Trophoblast cell (in vitro differentiated cells and primary cell): ENCODE measurements around the gene TUBA3E.
A peak's percentile ranks its signal among the peaks of the same experiment; 100 is the strongest.
"Not testable (repeated sequence)": the region's sequence is repeated elsewhere in the genome, so short reads cannot be mapped to it uniquely, and the experiment has no call there.

Experiments used
- DNase-seq, 2 donors: peaks; one replicate each; pipeline ENCODE4 v3.0.0-alpha.2; 2016
- H2AFZ ChIP-seq: 2 replicates; pipeline ENCODE4 v1.6.1; 2013; ENCODE audit warnings: low read length, moderate library complexity, mild to moderate bottlenecking; ENCODE audit not compliant: insufficient read depth, poor library complexity
- H2AK5ac ChIP-seq: 2 replicates; pipeline ENCODE4 v1.6.1; 2013; ENCODE audit warnings: mild to moderate bottlenecking, low read length
- H2BK120ac ChIP-seq: 2 replicates; pipeline ENCODE4 v1.6.1; 2013; ENCODE audit warnings: low read length, mild to moderate bottlenecking, moderate library complexity; ENCODE audit not compliant: insufficient read depth, poor library complexity
- H2BK12ac ChIP-seq: 2 replicates; pipeline ENCODE4 v1.6.1; 2013; ENCODE audit warnings: mild to moderate bottlenecking, low read length, moderate library complexity
- H2BK5ac ChIP-seq: 2 replicates; pipeline ENCODE4 v1.6.1; 2013; ENCODE audit warnings: low read length, low read depth, moderate library complexity, mild to moderate bottlenecking; ENCODE audit not compliant: poor library complexity
- H3K14ac ChIP-seq: 2 replicates; pipeline ENCODE4 v1.6.1; 2013; ENCODE audit warnings: mild to moderate bottlenecking, low read length
- H3K18ac ChIP-seq: 2 replicates; pipeline ENCODE4 v1.6.1; 2013; ENCODE audit warnings: mild to moderate bottlenecking, low read length
- H3K23ac ChIP-seq: 2 replicates; pipeline ENCODE4 v1.6.1; 2013; ENCODE audit warnings: low read length
- H3K27ac ChIP-seq: 2 replicates; pipeline ENCODE4 v1.5.1; 2013; ENCODE audit warnings: low read depth, mild to moderate bottlenecking, inconsistent platforms, low read length, moderate library complexity
- H3K27me3 ChIP-seq: 2 replicates; pipeline ENCODE4 v1.6.1; 2013; ENCODE audit warnings: inconsistent platforms, mild to moderate bottlenecking, low read length, moderate library complexity; ENCODE audit not compliant: insufficient read depth
- H3K36me3 ChIP-seq, 2 experiments: 1 replicate in 1 of 2; 2 replicates in 1 of 2; pipeline ENCODE4 v1.6.1; 2013; ENCODE audit warnings: low read length in 2 of 2, mild to moderate bottlenecking in 2 of 2, moderate library complexity in 1 of 2; ENCODE audit not compliant: insufficient read depth in 2 of 2, control insufficient read depth in 1 of 2
- H3K4ac ChIP-seq: 2 replicates; pipeline ENCODE4 v1.6.1; 2013; ENCODE audit warnings: low read depth, mild to moderate bottlenecking, low read length, moderate library complexity
- H3K4me1 ChIP-seq, 2 experiments: 1 replicate in 1 of 2; 2 replicates in 1 of 2; pipeline ENCODE4 v1.6.1; 2013; ENCODE audit warnings: low read length in 2 of 2, mild to moderate bottlenecking in 2 of 2, moderate library complexity in 1 of 2; ENCODE audit not compliant: insufficient read depth in 2 of 2, control insufficient read depth in 1 of 2
- H3K4me2 ChIP-seq: 2 replicates; pipeline ENCODE4 v1.6.1; 2013; ENCODE audit warnings: inconsistent platforms, mild to moderate bottlenecking, low read length, moderate library complexity
- H3K4me3 ChIP-seq: 2 replicates; pipeline ENCODE4 v1.5.1; 2013; ENCODE audit warnings: mild to moderate bottlenecking, low read depth, low read length, inconsistent platforms
- H3K79me1 ChIP-seq: one replicate; pipeline ENCODE4 v1.6.1; 2013; ENCODE audit warnings: low read length
- H3K79me2 ChIP-seq: 2 replicates; pipeline ENCODE4 v1.6.1; 2013; ENCODE audit warnings: low read length, mild to moderate bottlenecking; ENCODE audit not compliant: control insufficient read depth, insufficient read depth, poor library complexity
- H3K9ac ChIP-seq: 2 replicates; pipeline ENCODE4 v1.6.1; 2013; ENCODE audit warnings: mild to moderate bottlenecking, low read length
- H3K9me3 ChIP-seq: 2 replicates; pipeline ENCODE4 v1.6.1; 2013; ENCODE audit warnings: low read depth, mild to moderate bottlenecking, control low read depth, inconsistent platforms, low read length; ENCODE audit not compliant: insufficient read depth
- H4K12ac ChIP-seq: 2 replicates; pipeline ENCODE4 v1.6.1; 2013; ENCODE audit warnings: low read depth, mild to moderate bottlenecking, low read length, moderate library complexity
- H4K8ac ChIP-seq: 2 replicates; pipeline ENCODE4 v1.6.1; 2013; ENCODE audit warnings: low read depth, mild to moderate bottlenecking, low read length, moderate library complexity
- H4K91ac ChIP-seq: one replicate; pipeline ENCODE4 v1.6.1; 2013; ENCODE audit warnings: low read depth, mild to moderate bottlenecking, low read length, moderate library complexity
- WGBS: extraction: QIAGEN DNeasy Blood & Tissue Kit; methylation state at CpG from one replicate; pipeline ENCODE4 v1.1.7; 2013; ENCODE audit warnings: missing lambda C conversion rate; ENCODE audit not compliant: insufficient read length, insufficient coverage; ENCODE audit errors: extremely low coverage; 5-methylcytosine and 5-hydroxymethylcytosine counted together

TUBA3E gene

DNA sequence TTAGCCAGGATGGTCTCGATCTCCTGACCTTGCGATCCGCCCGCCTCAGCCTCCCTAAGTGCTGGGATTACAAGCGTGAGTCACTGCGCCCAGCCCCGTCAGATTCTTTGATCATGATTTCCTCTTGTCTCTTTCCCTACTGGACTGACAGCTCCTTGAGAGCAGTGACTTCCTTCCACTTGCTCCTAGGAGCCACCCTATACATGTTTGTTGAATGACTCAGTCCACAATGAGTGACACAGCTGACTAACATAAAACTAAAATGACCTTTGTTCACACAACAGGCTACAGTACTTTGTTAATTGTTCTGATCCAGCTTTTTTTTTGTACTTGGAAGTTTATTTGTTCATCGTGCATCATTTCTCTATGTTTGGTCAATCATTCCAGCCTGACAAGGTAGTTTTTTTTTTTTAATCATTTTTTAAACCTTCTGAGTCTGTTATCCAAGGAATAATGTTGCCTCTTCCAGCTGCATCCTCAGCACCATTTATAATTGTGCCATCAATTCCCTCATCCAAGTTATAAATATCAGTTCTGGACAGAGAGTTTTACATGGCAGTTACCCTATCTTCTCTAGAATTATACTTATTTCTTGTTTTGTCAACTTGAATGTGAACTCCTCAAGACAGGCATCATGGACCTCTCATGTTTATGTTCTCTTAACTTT lies 42.9 kb upstream of the TUBA3E start:
- WGBS: no CpG with 5 or more reads among the region's 8 CpGs
- Histone ChIP-seq H2AK5ac (no peak overlapping the region), H3K4me3 (no peak overlapping the region), H3K18ac (no peak overlapping the region), H4K91ac (no peak overlapping the region), H3K27ac (no peak overlapping the region), H2BK12ac (no peak overlapping the region), H3K36me3 (no peaks in the 10 kb centered on the region), H2BK5ac (no peak overlapping the region), H3K79me2 (no peaks in the 10 kb centered on the region), H3K23ac (no peak overlapping the region), H3K14ac (no peak overlapping the region), H2AFZ (no peak overlapping the region), H4K8ac (no peak overlapping the region), H3K9ac (no peak overlapping the region), H3K9me3 (no peaks in the 10 kb centered on the region), H3K27me3 (no peaks in the 10 kb centered on the region), H2BK120ac (no peak overlapping the region), H4K12ac (no peak overlapping the region), H3K4ac (no peak overlapping the region), H3K4me2 (no peak overlapping the region), H3K4me1 (peaks cover 0 to 2% of the 10 kb centered on the region in 2 experiments), H3K79me1 (no peaks in the 10 kb centered on the region)
- peak; percentile 90 to 91 for DNase-seq

DNA sequence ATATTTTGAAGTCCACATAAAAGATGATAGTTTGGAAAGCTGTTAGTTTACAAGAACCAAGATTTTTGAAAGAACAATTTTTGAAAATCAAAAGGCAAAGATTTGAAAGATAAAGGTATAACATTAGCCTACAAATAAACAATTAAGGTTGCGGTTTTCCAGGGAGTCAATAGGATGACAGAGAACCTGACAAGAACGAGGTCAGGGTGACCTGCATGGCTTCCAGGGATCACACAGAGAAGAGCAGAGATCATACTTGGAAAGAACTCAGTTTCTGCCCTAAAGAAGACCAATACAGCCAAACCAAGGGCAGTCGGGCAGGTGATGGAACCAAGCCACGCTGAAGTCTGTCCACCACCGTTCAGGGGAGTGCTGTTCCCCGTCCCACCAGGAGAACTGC lies 41.3 kb upstream of the TUBA3E start:
- not testable (repeated sequence) for H4K12ac ChIP-seq, H3K23ac ChIP-seq, H3K4me1 ChIP-seq, H4K8ac ChIP-seq, H3K27ac ChIP-seq, H4K91ac ChIP-seq, H3K14ac ChIP-seq, DNase-seq, H3K36me3 ChIP-seq, H2AFZ ChIP-seq, H3K4me3 ChIP-seq, H3K18ac ChIP-seq, H3K9me3 ChIP-seq, H2AK5ac ChIP-seq, H2BK120ac ChIP-seq, H3K4ac ChIP-seq, H3K79me2 ChIP-seq, H3K9ac ChIP-seq, H3K79me1 ChIP-seq, H2BK5ac ChIP-seq, H3K27me3 ChIP-seq, H2BK12ac ChIP-seq, H3K4me2 ChIP-seq
- no CpG with 5 or more reads among the region's 6 CpGs for WGBS

DNA sequence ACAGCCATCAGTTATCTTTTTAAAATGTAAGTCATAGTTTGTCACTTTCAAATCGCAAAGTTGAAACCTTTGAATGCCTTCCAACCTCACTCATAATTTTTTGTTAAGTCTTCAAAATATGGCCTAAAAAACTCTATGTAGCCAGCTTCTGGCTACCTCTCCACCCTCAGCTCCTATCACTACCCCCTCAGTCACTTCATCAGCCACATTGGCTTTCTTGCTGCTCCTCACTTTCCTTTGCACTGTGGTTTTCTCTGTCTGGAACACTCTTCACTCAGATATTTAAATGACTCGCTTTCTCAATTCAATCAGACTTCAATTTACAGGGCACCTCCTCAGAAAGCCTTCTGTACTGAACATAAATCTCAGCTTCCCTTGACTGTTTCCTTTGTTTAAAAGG lies 34.8 kb upstream of the TUBA3E start:
- not testable (repeated sequence) for H3K4me3 ChIP-seq, H2BK5ac ChIP-seq, H3K23ac ChIP-seq, H2AFZ ChIP-seq, H3K36me3 ChIP-seq, H2BK12ac ChIP-seq, H3K18ac ChIP-seq, H3K79me2 ChIP-seq, H2BK120ac ChIP-seq, H3K4ac ChIP-seq, H3K9me3 ChIP-seq, H2AK5ac ChIP-seq, H3K4me1 ChIP-seq, H3K4me2 ChIP-seq, H4K91ac ChIP-seq, DNase-seq, H4K12ac ChIP-seq, H4K8ac ChIP-seq, H3K14ac ChIP-seq, H3K79me1 ChIP-seq, H3K27ac ChIP-seq, H3K27me3 ChIP-seq, H3K9ac ChIP-seq
- no CpG with 5 or more reads among the region's 2 CpGs for WGBS

DNA sequence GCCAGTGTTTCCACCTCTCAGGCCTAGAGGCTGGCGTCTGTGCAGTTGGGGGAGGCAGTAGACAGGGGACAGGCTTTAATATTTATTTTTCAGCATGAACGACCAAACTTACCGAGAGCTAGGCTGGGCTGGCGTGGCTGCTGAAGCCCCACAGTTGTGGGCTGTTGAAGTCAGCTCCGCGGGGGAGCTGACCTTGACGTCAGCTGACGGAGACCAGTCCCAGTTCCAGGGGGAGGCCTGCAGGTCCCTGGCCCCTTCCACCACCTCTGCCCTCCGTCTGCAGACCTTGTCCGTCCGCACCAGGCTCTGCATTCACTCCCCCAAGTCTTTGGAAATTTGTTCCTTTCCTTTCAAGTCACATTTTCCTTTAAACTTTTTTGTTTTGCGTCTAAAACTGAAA lies 33.4 kb upstream of the TUBA3E start:
- no CpG with 5 or more reads among the region's 12 CpGs for WGBS
- no peaks in the 10 kb centered on the region for H3K36me3 ChIP-seq

More for the DNA sequence above, 33.4 kb upstream of the TUBA3E start:
- H2AFZ ChIP-seq: no peak overlapping the region
- H4K91ac ChIP-seq: no peak overlapping the region
- no peak overlapping the region for H2AK5ac ChIP-seq
- no peak overlapping the region for H3K4me2 ChIP-seq
- H3K9ac ChIP-seq: no peak overlapping the region
- no peak for DNase-seq
- no peak overlapping the region for H2BK12ac ChIP-seq
- no peak overlapping the region for H2BK5ac ChIP-seq
- no peaks in the 10 kb centered on the region for H3K79me2 ChIP-seq
- no peak overlapping the region for H4K8ac ChIP-seq
- H3K4ac ChIP-seq: no peak overlapping the region
- no peak overlapping the region for H4K12ac ChIP-seq
- no peaks in the 10 kb centered on the region for H3K9me3 ChIP-seq
- no peaks in the 10 kb centered on the region for H3K4me1 ChIP-seq
- no peaks in the 10 kb centered on the region for H3K27me3 ChIP-seq
- no peak overlapping the region for H2BK120ac ChIP-seq
- H3K27ac ChIP-seq: no peak overlapping the region
- H3K23ac ChIP-seq: no peak overlapping the region
- no peak overlapping the region for H3K4me3 ChIP-seq
- H3K18ac ChIP-seq: no peak overlapping the region
- no peaks in the 10 kb centered on the region for H3K79me1 ChIP-seq
- H3K14ac ChIP-seq: no peak overlapping the region
